B cell (primary cell): ENCODE results near the gene CPLANE2.
"Not testable (repeated sequence)": the region's sequence is repeated elsewhere in the genome, so short reads cannot be mapped to it uniquely, and the experiment has no call there.

Experiments used
- CTCF ChIP-seq: fragments of 200-600 bp; IDR thresholded peaks from one replicate; pipeline ENCODE4 v1.8.0; 2022; ENCODE audit warnings: antibody characterized with exemption, mild to moderate bottlenecking
- EZH2 ChIP-seq: IDR thresholded peaks from 2 replicates; pipeline ENCODE4 v1.6.1; 2012; ENCODE audit warnings: borderline replicate concordance, low read depth, mild to moderate bottlenecking, moderate library complexity, low read length; ENCODE audit not compliant: insufficient read depth, poor library complexity, severe bottlenecking

- TF ChIP-seq EZH2, CTCF: not testable (repeated sequence)
These were observed 23.4 kb downstream of the CPLANE2 start for GRCh38 chr1:16213544-16213943.
